Activated CD4-positive, alpha-beta T cell treated with anti-CD3 and anti-CD28 coated beads for 24 hours (primary cell): ENCODE results near the gene RRH.
"Not testable (repeated sequence)": the region's sequence is repeated elsewhere in the genome, so short reads cannot be mapped to it uniquely, and the experiment has no call there.

Source experiments
- DNase-seq, 2 donors: peaks; one replicate each; pipeline ENCODE4 v3.0.0-alpha.2; 2020; ENCODE audit warnings: low read depth in 2 of 2

Gene RRH, protein sequence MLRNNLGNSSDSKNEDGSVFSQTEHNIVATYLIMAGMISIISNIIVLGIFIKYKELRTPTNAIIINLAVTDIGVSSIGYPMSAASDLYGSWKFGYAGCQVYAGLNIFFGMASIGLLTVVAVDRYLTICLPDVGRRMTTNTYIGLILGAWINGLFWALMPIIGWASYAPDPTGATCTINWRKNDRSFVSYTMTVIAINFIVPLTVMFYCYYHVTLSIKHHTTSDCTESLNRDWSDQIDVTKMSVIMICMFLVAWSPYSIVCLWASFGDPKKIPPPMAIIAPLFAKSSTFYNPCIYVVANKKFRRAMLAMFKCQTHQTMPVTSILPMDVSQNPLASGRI

GRCh38 chr4:109827672-109828071, at the start of gene RRH:
Gene RRH (plus strand): TSS chr4:109827972. CDS start chr4:109828028, 56 bp downstream.
- DNase-seq, result no peak

GRCh38 chr4:109782092-109782491, 45.7 kb upstream of the RRH start:
- DNase-seq, result not testable (repeated sequence)

- no peak for DNase-seq
These were observed 40.9 kb upstream of the RRH start for GRCh38 chr4:109786846-109787245.

DNA sequence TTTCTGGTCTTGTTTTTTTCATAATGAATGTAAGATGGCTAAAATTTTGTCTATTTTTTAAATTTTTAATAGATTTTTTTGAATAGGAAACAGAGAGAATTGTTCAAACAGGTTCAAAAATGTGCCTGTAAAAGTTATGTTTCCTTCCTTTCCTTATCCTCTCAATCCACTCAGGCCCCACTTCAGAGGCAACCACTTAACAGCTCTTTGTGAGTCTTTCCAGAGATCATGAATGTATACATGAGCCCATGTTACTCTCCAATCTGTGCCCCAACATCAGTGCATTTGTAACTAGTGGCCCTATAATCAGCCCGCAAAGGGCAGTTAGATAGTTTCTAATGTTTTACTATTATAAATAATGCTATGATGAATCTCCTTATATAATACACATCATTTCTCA, 40.0 kb upstream of the RRH start:
- no peak for DNase-seq

GRCh38 chr4:109795059-109795458, 32.7 kb upstream of the RRH start:
- DNase-seq, result no peak

DNA sequence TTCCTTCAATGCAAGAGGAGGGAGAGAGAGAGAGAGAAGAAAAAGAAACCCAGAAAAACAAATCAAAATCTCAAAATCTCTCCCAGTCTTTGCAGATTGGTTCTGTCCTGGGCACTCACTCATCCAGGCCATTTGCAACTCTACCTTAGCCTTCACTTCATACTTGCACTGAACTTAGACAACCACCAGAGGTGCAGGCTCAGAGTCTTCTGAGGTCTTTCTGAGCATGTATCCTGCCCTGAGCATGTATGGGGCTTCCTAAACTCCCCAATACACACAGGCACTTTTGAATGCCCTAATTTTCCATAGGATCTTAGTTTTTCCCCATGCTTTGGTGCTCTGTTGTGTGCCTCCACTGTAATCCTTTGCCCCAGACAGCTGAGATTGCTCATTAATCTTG, 28.9 kb upstream of the RRH start:
- DNase-seq, result no peak

- no peak for DNase-seq
These were observed 26.5 kb upstream of the RRH start for GRCh38 chr4:109801099-109801789.

- DNase-seq, result no peak
These were observed 25.9 kb upstream of the RRH start, which contains the start of gene CFI for GRCh38 chr4:109801895-109802319. Gene CFI (minus strand): TSS chr4:109801999. CDS start chr4:109801971, 28 bp downstream.

GRCh38 chr4:109803924-109804571, 23.7 kb upstream of the RRH start:
- DNase-seq, result no peak

DNA sequence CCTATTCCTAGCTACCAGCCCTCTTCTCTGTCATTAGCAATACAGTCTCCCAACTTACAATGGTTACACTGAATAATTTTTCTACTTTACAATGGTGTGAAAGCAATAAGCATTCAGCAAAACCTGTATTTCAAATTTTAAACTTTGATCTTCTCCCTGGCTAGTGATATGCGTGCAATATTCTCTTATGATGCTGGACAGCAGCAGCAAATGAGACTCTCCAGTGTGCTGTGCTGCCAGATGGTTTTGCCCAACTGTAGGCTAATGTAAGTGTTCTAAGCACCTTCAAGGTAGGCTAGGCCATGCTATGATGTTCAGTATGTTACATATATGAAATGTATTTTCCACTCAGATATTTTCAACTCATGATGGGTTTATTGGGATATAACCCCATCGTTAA, 18.1 kb upstream of the RRH start:
- no peak for DNase-seq

DNA sequence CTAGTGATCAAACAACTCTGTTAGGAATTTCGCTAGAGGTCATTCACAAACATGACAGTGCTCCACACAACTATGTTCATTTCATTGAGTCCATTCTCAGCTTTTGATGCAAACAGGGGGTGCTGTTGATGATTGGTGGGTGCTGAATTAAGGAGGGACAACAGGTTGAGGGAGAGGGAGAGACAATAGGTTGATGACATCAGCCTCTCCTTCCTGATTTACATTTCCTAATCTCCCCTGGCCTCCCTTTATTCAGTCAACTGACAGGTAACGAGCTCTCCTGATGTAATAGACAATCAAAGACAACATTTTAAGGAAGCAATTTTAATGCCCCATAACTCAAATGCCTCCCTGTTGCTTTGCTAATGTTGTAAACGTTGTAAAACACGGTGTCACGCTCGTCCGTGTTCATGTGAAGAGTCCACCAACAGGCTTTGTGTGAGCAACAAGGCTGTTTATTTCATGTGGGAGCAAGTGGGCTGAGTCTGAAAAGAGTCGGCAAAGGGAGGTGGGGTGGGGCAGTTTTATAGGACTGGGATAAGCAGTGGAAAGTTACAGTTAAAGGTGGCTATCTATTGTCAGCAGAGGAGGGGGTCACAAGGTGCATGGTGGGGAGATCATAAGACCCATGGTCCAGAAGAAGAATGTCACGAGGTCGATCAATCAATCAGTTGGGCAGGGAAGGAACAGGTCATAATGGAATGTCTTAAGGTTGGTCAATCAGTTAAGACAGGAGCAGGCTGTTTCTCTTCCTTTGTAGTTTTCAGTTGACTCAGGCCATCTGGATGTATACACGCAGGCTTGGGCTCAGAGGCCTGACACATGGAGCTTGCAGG, 17.0 kb upstream of the RRH start:
- DNase-seq, result no peak

DNA sequence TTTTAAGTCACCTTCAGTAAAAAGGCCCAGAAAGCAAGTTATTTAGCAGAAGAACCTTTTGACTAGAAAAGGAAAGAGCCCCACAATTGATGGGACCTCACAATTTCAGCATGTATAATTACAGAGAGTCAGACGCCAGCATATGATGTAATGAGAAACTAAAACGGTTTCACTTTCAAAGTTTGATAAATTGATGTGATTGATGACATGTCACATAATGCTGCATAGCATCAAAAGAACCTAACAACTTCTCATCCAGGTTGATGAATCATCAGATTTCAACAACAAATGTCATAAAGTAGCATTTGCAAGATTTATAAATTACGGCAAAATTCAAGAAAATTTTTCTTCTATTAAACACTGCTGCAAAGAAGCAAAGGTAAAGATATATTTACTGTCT, 16.1 kb upstream of the RRH start:
- no peak for DNase-seq

GRCh38 chr4:109815151-109816081, 12.4 kb upstream of the RRH start, which contains the start of gene GAR1:
Gene GAR1 (plus strand): TSS chr4:109815762. CDS start chr4:109816165, 403 bp downstream.
- DNase-seq, result peak; percentile 74 to 83

DNA sequence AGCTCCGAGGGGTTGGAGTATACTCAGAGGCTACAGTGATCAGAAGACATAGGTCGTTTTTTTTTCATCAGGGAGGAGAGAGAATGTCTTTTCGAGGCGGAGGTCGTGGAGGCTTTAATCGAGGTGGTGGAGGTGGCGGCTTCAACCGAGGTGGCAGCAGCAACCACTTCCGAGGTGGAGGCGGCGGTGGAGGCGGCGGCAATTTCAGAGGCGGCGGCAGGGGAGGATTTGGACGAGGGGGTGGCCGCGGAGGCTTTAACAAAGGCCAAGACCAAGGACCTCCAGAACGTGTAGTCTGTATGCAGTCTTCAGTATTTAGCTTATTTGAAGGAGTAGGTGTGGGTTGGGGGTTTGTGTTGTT, 11.7 kb upstream of the RRH start:
- peak; percentile 23 to 25 for DNase-seq

DNA sequence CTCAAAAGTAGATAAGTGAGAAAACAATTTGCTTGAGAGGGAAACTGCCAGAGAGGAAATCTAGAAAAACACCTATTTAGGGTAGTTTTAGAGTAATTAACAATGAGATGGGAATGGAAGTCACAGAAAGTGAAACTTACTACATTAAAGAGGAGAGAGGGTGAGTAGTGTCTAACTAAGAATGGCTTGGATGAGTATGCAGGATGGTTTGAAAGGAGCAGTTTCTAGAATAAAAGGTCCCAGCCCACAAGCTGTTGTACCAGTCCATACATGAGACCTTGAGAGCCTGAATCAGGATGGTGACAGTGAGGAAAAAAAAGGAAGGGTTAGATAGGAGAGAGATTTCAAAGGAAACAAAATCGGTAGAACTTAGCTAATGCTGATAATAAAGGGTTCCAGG, 10.9 kb upstream of the RRH start:
- no peak for DNase-seq

- no peak for DNase-seq
These were observed 9.5 kb upstream of the RRH start for GRCh38 chr4:109818268-109818667.

DNA sequence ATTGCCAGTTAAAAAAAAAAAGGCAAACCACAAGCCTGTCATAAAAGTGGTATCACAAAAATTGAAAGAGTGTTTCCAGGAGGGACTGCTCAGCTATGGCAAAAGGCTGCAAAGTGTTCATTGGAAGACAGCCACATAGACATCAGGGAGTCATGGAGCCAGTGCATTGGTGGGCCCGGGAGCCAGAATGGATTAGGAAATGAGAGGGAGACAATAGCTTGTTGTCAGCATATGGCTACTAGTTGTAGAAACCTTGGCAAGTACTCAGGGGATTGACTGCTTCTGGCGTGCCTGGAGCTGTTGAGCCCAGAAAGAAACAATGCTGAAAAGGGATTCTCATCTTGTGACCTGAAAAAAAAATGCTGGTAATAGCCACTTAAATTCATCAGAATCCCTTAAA, 7.2 kb upstream of the RRH start:
- DNase-seq, result no peak

DNA sequence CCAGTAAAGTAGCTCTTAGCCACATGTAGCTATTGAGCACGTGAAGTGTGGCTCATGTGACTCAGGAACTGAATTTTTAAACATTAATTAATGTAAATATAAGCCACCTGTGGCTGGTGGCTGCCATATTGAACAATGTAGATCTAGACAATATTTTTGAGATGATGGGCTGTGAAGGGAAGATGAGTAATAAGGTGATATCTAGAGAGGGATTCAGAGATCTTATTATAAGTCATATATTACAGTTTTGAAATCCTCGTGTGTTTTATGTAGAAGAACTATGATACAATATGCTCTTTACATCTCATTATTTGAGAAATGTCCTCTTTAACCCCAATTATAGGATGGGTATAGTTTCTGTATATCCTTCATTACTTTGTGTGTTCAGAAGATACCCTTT, 6.6 kb upstream of the RRH start:
- no peak for DNase-seq

- DNase-seq, result no peak
These were observed 1.1 kb upstream of the RRH start for GRCh38 chr4:109826719-109827118.

DNA sequence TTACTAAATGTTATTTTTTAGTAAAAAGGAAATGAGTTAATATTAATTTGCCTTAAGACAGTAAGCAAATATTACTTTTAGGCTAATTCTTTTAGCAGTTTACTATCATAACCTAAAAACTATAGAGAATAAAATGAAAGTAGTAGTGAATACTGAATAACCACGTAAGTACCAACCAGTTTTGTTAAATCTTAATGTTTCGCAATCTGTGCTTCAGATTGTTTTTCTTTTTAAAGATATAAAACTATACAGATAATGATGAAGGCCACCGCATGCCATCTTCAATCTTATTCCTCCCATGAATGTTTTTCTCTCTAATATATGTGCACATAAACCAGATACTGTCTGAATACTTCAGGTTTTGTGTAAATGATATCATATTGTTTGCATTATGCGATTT, 6.0 kb downstream of the RRH start:
- no peak for DNase-seq

DNA sequence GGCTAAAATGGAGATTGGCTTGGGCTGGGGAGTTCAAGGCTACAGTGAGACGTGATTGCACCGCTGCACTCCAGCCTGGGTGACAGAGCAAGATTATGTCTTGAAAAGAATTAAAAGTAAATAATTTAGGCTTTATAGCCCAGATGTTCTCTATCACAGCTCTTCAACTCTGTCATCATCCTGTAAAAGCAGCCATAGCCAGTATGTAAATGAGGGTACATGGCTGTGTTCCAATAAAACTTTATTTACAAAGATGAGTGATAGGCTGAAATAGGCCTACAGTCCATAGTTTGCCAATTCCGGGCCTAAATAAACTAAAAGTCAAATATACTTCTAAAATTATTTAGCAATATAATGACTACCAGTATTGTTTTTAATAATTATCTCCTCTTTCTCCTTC, 9.2 kb downstream of the RRH start:
- DNase-seq, result no peak
